ENCODE measurements around the gene MZT2B. TPM values are rescaled to one million over a fixed set of nuclear protein-coding genes. Genes with fewer than 3 reads are reported as not detected.
"Not testable (repeated sequence)": the region's sequence is repeated elsewhere in the genome, so short reads cannot be mapped to it uniquely, and the experiment has no call there.

The MZT2B gene
- polyA plus RNA-seq, 1 donor, result 151 TPM

DNA sequence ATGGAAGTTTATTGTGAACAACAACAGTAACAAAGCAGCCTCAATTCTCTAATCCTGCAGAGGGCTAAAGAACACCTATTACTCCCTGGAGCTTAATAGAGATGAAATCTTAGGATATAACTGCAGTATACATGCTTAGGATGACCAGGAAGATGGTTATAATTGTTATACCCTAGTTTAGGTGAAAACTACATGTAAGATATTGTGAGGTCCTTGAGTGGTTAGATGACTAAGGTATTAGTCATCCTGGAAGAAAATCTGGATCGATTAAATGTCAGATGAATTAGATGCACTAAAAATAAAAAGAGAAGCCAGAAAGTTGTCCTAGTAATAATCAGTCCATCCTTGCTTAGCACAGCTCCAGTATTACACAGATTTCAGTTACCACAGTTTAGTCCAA, 38.4 kb downstream of the MZT2B start:
- DNase-seq, result not testable (repeated sequence)

DNA sequence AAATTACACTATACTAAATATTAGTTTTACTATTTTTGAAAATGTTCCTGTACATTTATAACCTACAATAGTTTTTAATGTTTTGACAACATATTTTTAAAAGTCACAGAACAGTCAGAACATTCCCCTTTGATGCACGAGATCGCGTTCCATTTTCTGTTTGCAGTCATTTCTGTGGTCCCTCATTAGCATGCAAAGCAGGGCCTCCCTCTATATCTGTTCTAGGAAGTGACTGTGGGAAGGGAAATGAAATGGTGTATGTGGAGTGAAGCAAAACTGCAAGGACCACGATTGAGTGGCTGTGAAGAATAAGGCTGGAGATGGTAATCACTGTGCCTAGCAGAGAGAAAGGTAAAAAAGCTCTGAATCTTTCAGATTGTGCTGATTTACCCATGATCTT, 40.5 kb downstream of the MZT2B start:
- DNase-seq, result not testable (repeated sequence)

DNA sequence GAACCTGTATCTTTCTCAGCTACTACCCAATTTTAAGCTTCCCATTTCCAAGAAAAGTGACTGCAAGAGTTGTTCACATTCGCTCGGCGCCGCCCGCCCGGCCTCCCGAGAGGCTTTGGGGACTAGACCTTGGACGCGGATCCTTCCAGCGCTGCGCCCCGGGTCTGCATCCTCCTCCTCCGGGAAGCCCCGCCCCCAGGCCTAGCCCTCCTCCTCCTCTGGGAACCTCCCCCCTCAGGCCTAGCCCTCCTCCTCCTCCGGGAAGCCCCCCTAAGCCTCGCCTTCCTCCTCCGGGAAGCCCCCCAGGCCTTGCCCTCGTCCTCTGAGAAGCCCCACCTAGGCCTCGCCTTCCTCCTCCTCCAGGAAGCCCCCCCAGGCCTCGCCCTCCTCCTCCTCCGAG, 45.9 kb downstream of the MZT2B start:
- DNase-seq, result not testable (repeated sequence)

DNA sequence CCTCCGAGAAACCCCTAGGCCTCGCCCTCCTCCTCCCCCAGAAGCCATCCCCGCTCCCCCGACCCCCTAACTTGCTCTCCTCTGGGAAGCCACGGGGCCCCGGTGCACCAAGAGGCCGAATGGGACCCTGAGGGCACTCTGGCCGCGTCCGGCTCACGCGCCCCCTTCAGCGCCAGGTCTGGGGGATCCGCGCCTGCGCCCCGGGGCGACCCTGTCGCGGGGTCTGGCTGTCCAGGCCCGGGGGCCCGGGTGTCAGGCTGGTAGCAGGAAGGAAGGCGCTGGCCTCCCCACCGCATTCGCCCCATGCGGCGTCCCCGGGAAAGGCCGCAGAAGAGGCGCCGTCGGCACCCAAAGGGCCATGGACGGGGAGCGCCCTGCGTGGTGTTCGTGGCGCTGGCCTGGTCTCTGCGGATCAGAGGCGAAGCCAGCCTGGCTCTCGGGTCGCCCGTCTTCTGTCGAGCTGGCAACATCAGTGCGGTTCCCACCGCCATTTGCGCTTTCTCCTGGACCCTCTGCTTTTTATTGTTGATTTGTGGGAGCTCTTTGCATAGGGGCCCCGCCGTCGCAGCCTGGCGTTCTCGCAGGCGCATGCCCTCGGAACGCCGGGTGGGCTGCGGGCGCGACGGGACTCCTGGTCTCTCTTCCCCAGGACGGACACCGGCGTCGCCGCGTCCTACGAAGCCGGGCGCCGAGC, 46.6 kb downstream of the MZT2B start:
- not testable (repeated sequence) for DNase-seq

DNA sequence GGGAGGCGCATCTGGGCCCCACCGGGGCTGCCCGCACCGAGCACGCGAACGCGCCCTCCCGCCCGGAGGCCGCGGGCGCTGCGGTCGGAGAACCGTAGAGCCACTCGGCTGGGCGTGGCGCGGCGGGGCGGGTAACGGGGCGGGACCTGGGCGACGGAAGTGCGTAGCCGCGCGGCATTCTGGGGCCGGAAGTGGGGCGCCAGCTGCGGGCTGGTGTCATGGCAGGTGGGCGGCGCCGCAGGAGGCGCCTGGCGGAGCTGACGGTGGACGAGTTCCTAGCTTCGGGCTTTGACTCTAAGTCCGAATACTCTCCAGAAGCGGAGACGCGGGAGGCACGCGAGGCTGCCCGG, 47.1 kb downstream of the MZT2B start:
- not testable (repeated sequence) for DNase-seq

DNA sequence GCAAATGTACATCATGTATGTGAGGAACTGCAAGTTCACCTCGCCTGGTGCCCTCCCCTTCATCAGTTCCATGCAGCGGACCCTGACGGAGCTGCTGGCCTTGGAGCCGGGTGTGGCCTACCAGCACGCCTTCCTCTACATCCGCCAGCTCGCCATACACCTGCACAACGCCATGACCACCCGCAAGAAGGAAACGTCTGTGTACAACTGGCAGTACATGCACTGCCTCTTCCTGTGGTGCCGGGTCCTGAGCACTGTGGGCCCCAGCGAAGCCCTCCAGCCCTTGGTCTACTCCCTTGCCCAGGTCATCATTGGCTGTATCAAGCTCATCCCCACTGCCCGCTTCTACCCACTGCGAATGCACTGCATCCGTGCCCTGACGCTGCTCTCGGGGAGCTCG, 48.3 kb downstream of the MZT2B start:
- not testable (repeated sequence) for DNase-seq

DNA sequence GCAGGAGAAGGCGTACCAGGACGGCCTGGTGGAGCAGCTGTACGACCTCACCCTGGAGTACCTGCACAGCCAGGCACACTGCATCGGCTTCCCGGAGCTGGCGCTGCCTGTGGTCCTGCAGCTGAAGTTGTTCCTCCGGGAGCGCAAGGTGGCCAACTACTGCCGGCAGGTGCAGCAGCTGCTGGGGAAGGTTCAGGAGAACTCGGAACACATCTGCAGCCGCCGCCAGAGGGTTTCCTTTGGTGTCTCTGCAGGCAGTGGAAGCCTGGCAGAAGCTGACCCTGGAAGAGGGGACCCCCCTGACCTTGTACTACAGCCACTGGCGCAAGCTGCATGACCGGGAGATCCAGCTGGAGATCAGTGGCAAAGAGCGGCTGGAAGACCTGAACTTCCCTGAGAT, 48.8 kb downstream of the MZT2B start:
- not testable (repeated sequence) for DNase-seq

DNA sequence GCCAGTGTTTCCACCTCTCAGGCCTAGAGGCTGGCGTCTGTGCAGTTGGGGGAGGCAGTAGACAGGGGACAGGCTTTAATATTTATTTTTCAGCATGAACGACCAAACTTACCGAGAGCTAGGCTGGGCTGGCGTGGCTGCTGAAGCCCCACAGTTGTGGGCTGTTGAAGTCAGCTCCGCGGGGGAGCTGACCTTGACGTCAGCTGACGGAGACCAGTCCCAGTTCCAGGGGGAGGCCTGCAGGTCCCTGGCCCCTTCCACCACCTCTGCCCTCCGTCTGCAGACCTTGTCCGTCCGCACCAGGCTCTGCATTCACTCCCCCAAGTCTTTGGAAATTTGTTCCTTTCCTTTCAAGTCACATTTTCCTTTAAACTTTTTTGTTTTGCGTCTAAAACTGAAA, 49.6 kb downstream of the MZT2B start:
- DNase-seq, result no peak

DNA sequence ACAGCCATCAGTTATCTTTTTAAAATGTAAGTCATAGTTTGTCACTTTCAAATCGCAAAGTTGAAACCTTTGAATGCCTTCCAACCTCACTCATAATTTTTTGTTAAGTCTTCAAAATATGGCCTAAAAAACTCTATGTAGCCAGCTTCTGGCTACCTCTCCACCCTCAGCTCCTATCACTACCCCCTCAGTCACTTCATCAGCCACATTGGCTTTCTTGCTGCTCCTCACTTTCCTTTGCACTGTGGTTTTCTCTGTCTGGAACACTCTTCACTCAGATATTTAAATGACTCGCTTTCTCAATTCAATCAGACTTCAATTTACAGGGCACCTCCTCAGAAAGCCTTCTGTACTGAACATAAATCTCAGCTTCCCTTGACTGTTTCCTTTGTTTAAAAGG, 51.0 kb downstream of the MZT2B start:
- DNase-seq, result not testable (repeated sequence)

DNA sequence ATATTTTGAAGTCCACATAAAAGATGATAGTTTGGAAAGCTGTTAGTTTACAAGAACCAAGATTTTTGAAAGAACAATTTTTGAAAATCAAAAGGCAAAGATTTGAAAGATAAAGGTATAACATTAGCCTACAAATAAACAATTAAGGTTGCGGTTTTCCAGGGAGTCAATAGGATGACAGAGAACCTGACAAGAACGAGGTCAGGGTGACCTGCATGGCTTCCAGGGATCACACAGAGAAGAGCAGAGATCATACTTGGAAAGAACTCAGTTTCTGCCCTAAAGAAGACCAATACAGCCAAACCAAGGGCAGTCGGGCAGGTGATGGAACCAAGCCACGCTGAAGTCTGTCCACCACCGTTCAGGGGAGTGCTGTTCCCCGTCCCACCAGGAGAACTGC, 57.5 kb downstream of the MZT2B start:
- not testable (repeated sequence) for DNase-seq

Other genes with a start within 250 kb of the MZT2B start
- 0.48 TPM for gene RAB6C, start 202.6 kb upstream of the MZT2B start, polyA plus RNA-seq (ENCODE audit: insufficient read length)
- gene POTEF, start 53.0 kb upstream of the MZT2B start, polyA plus RNA-seq (ENCODE audit: insufficient read length), result 0.06 TPM
- 0.62 TPM for gene CCDC74B, start 37.1 kb upstream of the MZT2B start, polyA plus RNA-seq (ENCODE audit: insufficient read length)
- gene SMPD4, start 660 bp upstream of the MZT2B start, polyA plus RNA-seq (ENCODE audit: insufficient read length), result 40.6 TPM
- not detected for gene TUBA3E, start 16.2 kb downstream of the MZT2B start, polyA plus RNA-seq (ENCODE audit: insufficient read length)
- 42.7 TPM for gene IMP4, start 160.6 kb downstream of the MZT2B start, polyA plus RNA-seq (ENCODE audit: insufficient read length)
- 26.7 TPM for gene PTPN18, start 173.8 kb downstream of the MZT2B start, polyA plus RNA-seq (ENCODE audit: insufficient read length)